HFF-Myc (cell line): ENCODE data around the gene CHST11.

ENCODE experiments used
- DNase-seq: peaks from one replicate; pipeline ENCODE4 v3.0.0-alpha.2; 2011; ENCODE audit warnings: low read depth; ENCODE audit errors: extremely low read depth
- H3K4me3 ChIP-seq: replicated peaks from 2 replicates; pipeline ENCODE4 v1.5.1; 2011; ENCODE audit warnings: low read depth, mild to moderate bottlenecking, control low read depth, low read length
- CTCF ChIP-seq: IDR thresholded peaks from 2 replicates; pipeline ENCODE4 v1.5.1; 2012; ENCODE audit warnings: mild to moderate bottlenecking, low read depth, low read length, control low read depth; ENCODE audit errors: missing control alignments

CHST11 gene

GRCh38 chr12:104482748-104483147 lies 26.0 kb downstream of the CHST11 start:
- no peak overlapping the region for H3K4me3 ChIP-seq
- no peak for TF ChIP-seq CTCF
- no peak for DNase-seq

DNA sequence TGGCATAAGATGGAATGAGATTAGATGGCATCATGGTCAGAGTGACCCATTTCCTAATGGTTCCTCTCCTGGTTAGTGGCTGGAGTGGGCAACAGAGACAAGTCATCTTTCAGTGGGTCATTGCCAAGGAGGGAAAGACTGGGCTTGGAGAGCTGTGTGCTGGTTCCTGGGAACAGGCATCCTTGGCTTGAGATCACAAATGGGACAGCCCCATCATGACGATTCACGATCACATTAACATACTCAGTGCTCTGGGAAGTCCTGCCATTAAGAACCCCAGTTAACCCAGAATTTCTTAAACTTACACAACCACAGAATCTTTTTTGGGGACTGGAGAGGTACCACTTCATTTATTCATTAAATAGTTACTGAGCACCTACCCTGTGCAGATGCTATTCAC lies 27.3 kb downstream of the CHST11 start:
- TF ChIP-seq CTCF = no peak
- H3K4me3 ChIP-seq = no peak overlapping the region
- no peak for DNase-seq

- no peak overlapping the region for H3K4me3 ChIP-seq
- DNase-seq = no peak
- TF ChIP-seq CTCF = no peak
Observed at GRCh38 chr12:104485651-104486362, 29.1 kb downstream of the CHST11 start.

- H3K4me3 ChIP-seq = no peak overlapping the region
- TF ChIP-seq CTCF = no peak
- DNase-seq = no peak
Observed at GRCh38 chr12:104486363-104486750, 29.6 kb downstream of the CHST11 start.

GRCh38 chr12:104486943-104487819 lies 30.4 kb downstream of the CHST11 start:
- no peak for DNase-seq
- no peak overlapping the region for H3K4me3 ChIP-seq
- no peak for TF ChIP-seq CTCF

DNA sequence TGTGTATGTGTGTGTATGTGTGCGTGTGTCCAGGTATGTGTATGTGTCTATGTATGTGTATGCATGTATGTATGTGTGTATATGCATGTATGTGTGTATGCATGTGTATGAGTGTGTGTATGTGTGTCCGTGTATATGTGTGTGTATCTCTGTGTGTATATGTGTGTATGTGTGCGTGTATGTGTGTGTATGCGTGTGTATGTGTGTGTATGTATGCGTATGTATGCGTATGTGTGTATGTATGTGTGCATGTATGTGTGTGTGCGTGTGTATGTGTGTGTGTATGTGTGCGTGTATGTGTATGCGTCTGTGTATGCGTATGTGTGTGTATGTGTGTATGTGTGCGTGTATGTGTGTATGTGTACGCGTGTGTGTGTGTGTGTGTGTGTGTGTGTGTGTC lies 31.6 kb downstream of the CHST11 start:
- no peak for TF ChIP-seq CTCF
- DNase-seq = no peak
- H3K4me3 ChIP-seq = no peak overlapping the region
